H9 (cell line): Measurements from ENCODE around the gene CIPC. TPM values are rescaled to one million over a fixed set of nuclear protein-coding genes. Genes with fewer than 3 reads are reported as not detected.

Experiments
- DNase-seq: peaks from one replicate; pipeline ENCODE4 v3.0.0-alpha.2; 2017
- H2AFZ ChIP-seq: one replicate; pipeline ENCODE4 v1.6.1; 2013; ENCODE audit warnings: mild to moderate bottlenecking, low read length, control low read depth, moderate library complexity
- H2AK5ac ChIP-seq: 2 replicates; pipeline ENCODE4 v1.6.1; 2013; ENCODE audit warnings: low read length, control low read depth, mixed read lengths; ENCODE audit not compliant: insufficient read length
- H2BK120ac ChIP-seq: one replicate; pipeline ENCODE4 v1.6.1; 2013; ENCODE audit warnings: low read depth, mild to moderate bottlenecking, low read length, control low read depth, inconsistent platforms; ENCODE audit not compliant: poor library complexity, severe bottlenecking
- H2BK12ac ChIP-seq: 2 replicates; pipeline ENCODE4 v1.6.1; 2013; ENCODE audit warnings: low read length, control low read depth, mixed read lengths, low read depth; ENCODE audit not compliant: insufficient read length
- H2BK15ac ChIP-seq: 2 replicates; pipeline ENCODE4 v1.6.1; 2013; ENCODE audit warnings: low read depth, low read length, control low read depth
- H2BK20ac ChIP-seq: one replicate; pipeline ENCODE4 v1.6.1; 2013; ENCODE audit warnings: low read depth, mild to moderate bottlenecking, low read length, control low read depth, inconsistent platforms; ENCODE audit not compliant: poor library complexity, severe bottlenecking
- H2BK5ac ChIP-seq: 2 replicates; pipeline ENCODE4 v1.6.1; 2013; ENCODE audit warnings: low read length, control low read depth, mixed read lengths; ENCODE audit not compliant: insufficient read length
- H3K14ac ChIP-seq: 2 replicates; pipeline ENCODE4 v1.6.1; 2013; ENCODE audit warnings: low read length, control low read depth; ENCODE audit not compliant: insufficient read depth
- H3K18ac ChIP-seq: 2 replicates; pipeline ENCODE4 v1.6.1; 2013; ENCODE audit warnings: low read depth, mild to moderate bottlenecking, mixed read lengths, low read length, control low read depth; ENCODE audit not compliant: insufficient read length
- H3K23ac ChIP-seq: 2 replicates; pipeline ENCODE4 v1.6.1; 2013; ENCODE audit warnings: low read length, control low read depth, mixed read lengths, low read depth; ENCODE audit not compliant: insufficient read length
- H3K23me2 ChIP-seq: 2 replicates; pipeline ENCODE4 v1.6.1; 2013; ENCODE audit warnings: low read depth, mild to moderate bottlenecking, mixed read lengths, low read length, control low read depth; ENCODE audit not compliant: insufficient read length, poor library complexity, severe bottlenecking
- H3K27ac ChIP-seq: 2 replicates; pipeline ENCODE4 v1.5.1; 2013; ENCODE audit warnings: low read length, control low read depth, mixed read lengths, low read depth; ENCODE audit not compliant: insufficient read length
- H3K27me3 ChIP-seq: 2 replicates; pipeline ENCODE4 v1.6.1; 2013; ENCODE audit warnings: low read length, control low read depth, inconsistent platforms; ENCODE audit not compliant: insufficient read depth
- H3K4ac ChIP-seq: 2 replicates; pipeline ENCODE4 v1.6.1; 2013; ENCODE audit warnings: low read depth, mild to moderate bottlenecking, control low read depth, inconsistent platforms, low read length, moderate library complexity
- H3K4me1 ChIP-seq: 2 replicates; pipeline ENCODE4 v1.6.1; 2013; ENCODE audit warnings: low read length, control low read depth, inconsistent platforms; ENCODE audit not compliant: insufficient read depth
- H3K4me2 ChIP-seq: 2 replicates; pipeline ENCODE4 v1.6.1; 2013; ENCODE audit warnings: low read length, control low read depth, mixed read lengths; ENCODE audit not compliant: insufficient read length, insufficient read depth
- H3K56ac ChIP-seq: 2 replicates; pipeline ENCODE4 v1.6.1; 2013; ENCODE audit warnings: low read depth, mild to moderate bottlenecking, mixed read lengths, low read length, control low read depth; ENCODE audit not compliant: insufficient read length
- H3K79me1 ChIP-seq: 2 replicates; pipeline ENCODE4 v1.6.1; 2013; ENCODE audit warnings: low read depth, mild to moderate bottlenecking, moderate library complexity, low read length, control low read depth, inconsistent platforms; ENCODE audit not compliant: insufficient read depth, poor library complexity, severe bottlenecking
- H3K79me2 ChIP-seq: 2 replicates; pipeline ENCODE4 v1.6.1; 2013; ENCODE audit warnings: low read length, control low read depth, inconsistent platforms; ENCODE audit not compliant: insufficient read depth
- H3K9ac ChIP-seq: 2 replicates; pipeline ENCODE4 v1.6.1; 2013; ENCODE audit warnings: low read length, control low read depth, mixed read lengths; ENCODE audit not compliant: insufficient read length; ENCODE audit errors: extremely low read depth
- H3K9me3 ChIP-seq: one replicate; pipeline ENCODE4 v1.6.1; 2013; ENCODE audit warnings: low read depth, low read length, inconsistent platforms; ENCODE audit not compliant: control insufficient read depth
- H3T11ph ChIP-seq: one replicate; pipeline ENCODE4 v1.6.1; 2013; ENCODE audit warnings: mild to moderate bottlenecking, low read length, control low read depth, inconsistent platforms
- H4K20me1 ChIP-seq: one replicate; pipeline ENCODE4 v1.6.1; 2013; ENCODE audit not compliant: control insufficient read depth, insufficient read length, insufficient read depth
- H4K5ac ChIP-seq: 2 replicates; pipeline ENCODE4 v1.6.1; 2013; ENCODE audit warnings: low read depth, mild to moderate bottlenecking, mixed read lengths, low read length, control low read depth; ENCODE audit not compliant: insufficient read length
- H4K8ac ChIP-seq: replicated peaks from 2 replicates; pipeline ENCODE4 v1.6.1; 2013; ENCODE audit warnings: low read length, control low read depth, mixed read lengths, low read depth; ENCODE audit not compliant: insufficient read length
- H4K91ac ChIP-seq: 2 replicates; pipeline ENCODE4 v1.6.1; 2013; ENCODE audit warnings: low read depth, mild to moderate bottlenecking, moderate library complexity, mixed read lengths, low read length, control low read depth; ENCODE audit not compliant: insufficient read length
- H3K27ac Mint-ChIP-seq, 3 experiments: 2 replicates in 2 of 3; 3 replicates in 1 of 3; pipeline ENCODE4 v1.8.0; 2020 to 2021; ENCODE audit warnings: mixed read lengths in 3 of 3, mild to moderate bottlenecking in 1 of 3, moderate library complexity in 1 of 3
- H3K27me3 Mint-ChIP-seq: 2 replicates; pipeline ENCODE4 v1.8.0; 2021; ENCODE audit warnings: low read depth, mild to moderate bottlenecking, moderate library complexity, mixed read lengths
- H3K36me3 Mint-ChIP-seq, 3 experiments: 2 replicates in 2 of 3; 3 replicates in 1 of 3; pipeline ENCODE4 v1.8.0; 2020 to 2021; ENCODE audit warnings: low read depth in 3 of 3, mixed read lengths in 3 of 3; ENCODE audit not compliant: insufficient read depth in 1 of 3
- H3K4me1 Mint-ChIP-seq, 2 experiments: 2 replicates each; pipeline ENCODE4 v1.8.0; 2020; ENCODE audit warnings: mixed read lengths in 2 of 2
- H3K4me3 Mint-ChIP-seq, 2 experiments: 2 replicates in 1 of 2; 3 replicates in 1 of 2; pipeline ENCODE4 v1.8.0; 2020 to 2021; ENCODE audit warnings: mild to moderate bottlenecking in 2 of 2, mixed read lengths in 2 of 2, moderate library complexity in 1 of 2
- H3K9me3 Mint-ChIP-seq, 2 experiments: 2 replicates in 1 of 2; 3 replicates in 1 of 2; pipeline ENCODE4 v1.8.0; 2020; ENCODE audit warnings: mild to moderate bottlenecking in 2 of 2, mixed read lengths in 2 of 2, moderate library complexity in 1 of 2
- CTCF ChIP-seq: fragments of 200-600 bp; sonication (generic); conservative IDR thresholded peaks from 3 replicates; pipeline ENCODE4 v1.8.0; 2021; ENCODE audit warnings: antibody characterized with exemption, mild to moderate bottlenecking
- WGBS: extraction: QIAGEN DNeasy Blood & Tissue Kit; methylation state at CpG from one replicate; pipeline ENCODE4 v1.1.7; 2013; ENCODE audit warnings: missing lambda C conversion rate, low lambda C conversion rate, mixed read lengths; ENCODE audit not compliant: insufficient read length; ENCODE audit errors: extremely low coverage; 5-methylcytosine and 5-hydroxymethylcytosine counted together
- total RNA-seq: library from RNA; stranded (reverse); gene quantifications from 2 replicates; pipeline ENCODE4 v1.2.1, GENCODE V29; 2021

The CIPC gene
- total RNA-seq, 1 experiment from 2014 or later: 23.4 TPM

GRCh38 chr14:77105145-77105939 lies 7.3 kb downstream of the CIPC start:
- Mint-ChIP-seq H3K4me1 (peaks cover 51 to 74% of the 10 kb centered on the region in 2 experiments), H3K36me3 (peaks cover 16 to 40% (median 30%) of the 10 kb centered on the region in 3 experiments; a peak in 6 of 7 replicates), H3K4me3 (peak overlapping the region; percentile 1 to 67; a peak in 4 of 5 replicates), H3K9me3 (no peaks in the 10 kb centered on the region; a peak in 1 of 5 replicates), H3K27ac (peak overlapping the region; percentile 27 to 94 (median 87); a peak in 5 of 7 replicates), H3K27me3 (no peaks in the 10 kb centered on the region)
- H2AFZ ChIP-seq: no peak overlapping the region
- no peak overlapping the region for H2BK20ac ChIP-seq
- H3K9me3 ChIP-seq: no peaks in the 10 kb centered on the region
- H3K27me3 ChIP-seq: no peaks in the 10 kb centered on the region
- no peak overlapping the region for H3K23ac ChIP-seq
- H3K18ac ChIP-seq: no peak overlapping the region
- WGBS: no CpG with 5 or more reads among the region's 6 CpGs
- H2BK120ac ChIP-seq: no peak overlapping the region
- no peaks in the 10 kb centered on the region for H4K20me1 ChIP-seq
- H3K14ac ChIP-seq: no peak overlapping the region
- H4K91ac ChIP-seq: no peak overlapping the region
- no peak for DNase-seq
- TF ChIP-seq CTCF: no peak
- peak overlapping the region; percentile 1 for H3K9ac ChIP-seq
- H3K27ac ChIP-seq: no peak overlapping the region
- no peaks in the 10 kb centered on the region; the same call in 1 of the 2 replicates for H3K79me2 ChIP-seq
- no peaks in the 10 kb centered on the region for H3K23me2 ChIP-seq
- H3K79me1 ChIP-seq: no peaks in the 10 kb centered on the region
- H2BK15ac ChIP-seq: no peak overlapping the region
- H2AK5ac ChIP-seq: no peak overlapping the region
- H3K4me1 ChIP-seq: peaks cover 12% of the 10 kb centered on the region; the same call in 1 of the 2 replicates
- H3T11ph ChIP-seq: no peak overlapping the region
- no peak overlapping the region for H3K56ac ChIP-seq
- H4K8ac ChIP-seq: no peak overlapping the region
- H3K4me2 ChIP-seq: peak overlapping the region; percentile 44
- no peak overlapping the region for H4K5ac ChIP-seq
- no peak overlapping the region for H2BK12ac ChIP-seq
- no peak overlapping the region for H2BK5ac ChIP-seq
- H3K4ac ChIP-seq: no peak overlapping the region
